Eye (tissue), 1 donor: Measurements from ENCODE around the gene DUOX2.
"Not testable (repeated sequence)": the region's sequence is repeated elsewhere in the genome, so short reads cannot be mapped to it uniquely, and the experiment has no call there.

ENCODE experiments used
- DNase-seq: peaks from one replicate; pipeline ENCODE4 v3.0.0-alpha.2; 2015

The DUOX2 gene

DNA sequence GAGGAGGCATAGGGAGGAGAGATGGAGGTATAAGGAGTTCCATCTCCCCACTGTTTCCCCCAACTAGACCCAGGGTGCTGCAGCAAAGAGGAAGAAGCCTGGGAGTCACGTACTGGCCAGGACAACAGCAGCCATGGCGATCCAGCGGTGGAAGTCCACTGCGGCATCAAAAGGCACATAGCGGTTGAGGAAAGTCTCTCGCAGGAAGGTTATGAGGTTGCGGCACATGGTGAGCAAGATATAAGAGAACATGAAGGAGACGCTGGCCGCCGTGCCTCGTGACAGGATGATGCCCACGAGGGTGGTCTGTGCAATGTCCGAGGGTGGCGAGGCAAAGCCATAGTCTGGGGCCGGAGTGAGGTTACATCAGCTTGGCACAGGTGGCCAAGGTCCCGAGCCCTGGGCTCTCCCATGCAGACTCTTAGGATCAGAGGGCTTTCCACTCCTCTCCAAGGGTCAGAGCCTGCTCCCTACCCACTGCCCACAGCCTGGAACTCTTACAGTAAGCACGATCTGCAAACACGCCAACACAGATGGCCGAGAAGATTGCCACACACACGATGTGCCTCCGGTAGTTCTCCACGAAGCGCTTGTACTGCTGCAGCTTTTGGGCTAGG lies 14.3 kb downstream of the DUOX2 start:
- no peak for DNase-seq

DNA sequence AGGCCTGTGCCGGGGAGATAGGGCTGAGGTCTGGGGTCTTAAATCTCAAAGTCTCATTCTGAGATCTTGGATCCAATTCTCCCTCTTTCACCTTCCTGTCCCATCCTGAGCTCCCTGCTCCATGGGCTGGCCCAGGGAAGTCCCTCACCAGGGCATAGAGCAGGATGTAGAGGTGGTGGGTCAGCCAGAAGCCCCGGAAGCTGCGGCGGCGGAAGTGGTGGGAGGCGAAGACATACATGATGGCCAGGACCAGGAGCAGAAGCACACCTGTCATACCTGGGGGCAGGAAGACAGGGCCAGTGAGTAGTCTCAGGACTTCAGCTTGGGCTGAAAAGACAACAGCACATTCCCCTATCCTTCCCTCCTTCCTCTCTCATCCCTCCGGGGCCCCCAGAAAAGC lies 16.5 kb downstream of the DUOX2 start:
- no peak for DNase-seq

GRCh38 chr15:45095661-45096060 lies 18.3 kb downstream of the DUOX2 start:
- no peak for DNase-seq

GRCh38 chr15:45094358-45094730 lies 19.6 kb downstream of the DUOX2 start:
- no peak for DNase-seq

- DNase-seq, result no peak
Measured at GRCh38 chr15:45093622-45094357, 20.2 kb downstream of the DUOX2 start.

- DNase-seq, result no peak
Measured at GRCh38 chr15:45093013-45093412, 21.0 kb downstream of the DUOX2 start.

- DNase-seq, result no peak
Measured at GRCh38 chr15:45091576-45091975, 22.4 kb downstream of the DUOX2 start.

DNA sequence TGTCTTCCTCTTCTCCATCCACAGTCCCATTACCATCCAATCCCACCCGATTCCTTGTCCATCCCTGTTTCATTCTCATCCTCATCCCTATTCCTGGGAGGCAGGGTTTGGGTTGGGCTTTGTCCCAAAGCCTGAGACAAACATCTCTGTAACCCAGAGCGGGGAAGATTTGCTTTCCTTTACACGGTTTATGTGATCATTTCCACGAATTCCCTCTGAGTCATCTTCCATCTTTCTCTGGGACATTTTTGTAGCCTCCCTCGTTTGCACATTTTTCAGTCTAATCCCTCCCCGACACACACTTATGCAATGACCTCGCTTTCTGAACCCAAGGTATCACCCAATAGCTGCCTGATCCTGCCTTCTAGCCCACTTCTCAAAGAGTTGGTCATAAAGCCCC lies 22.8 kb downstream of the DUOX2 start:
- DNase-seq, result no peak

GRCh38 chr15:45089712-45090373 lies 24.1 kb downstream of the DUOX2 start:
- DNase-seq, result no peak

GRCh38 chr15:45088801-45089711 lies 24.9 kb downstream of the DUOX2 start:
- DNase-seq, result no peak

- DNase-seq, result no peak
Measured at GRCh38 chr15:45087513-45087912, 26.5 kb downstream of the DUOX2 start.

DNA sequence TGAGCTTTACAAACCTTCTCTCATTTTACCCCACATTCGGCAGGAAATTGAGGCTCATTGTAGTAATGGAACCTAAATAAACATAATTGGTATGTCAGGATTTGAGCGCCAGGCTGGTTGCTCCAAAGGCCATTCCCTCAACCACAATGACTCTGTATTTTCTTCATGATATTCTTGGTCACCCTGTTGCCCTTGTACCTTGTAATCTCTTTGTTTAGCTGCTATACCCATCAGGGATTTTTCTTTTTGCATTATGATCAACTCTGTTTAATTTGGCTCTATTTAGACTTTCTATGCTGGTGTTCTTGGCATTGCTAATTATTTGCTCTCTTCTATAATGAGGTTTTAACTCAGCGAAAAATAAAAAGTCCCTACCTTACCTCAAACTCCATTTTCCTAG lies 29.8 kb downstream of the DUOX2 start:
- DNase-seq, result no peak

DNA sequence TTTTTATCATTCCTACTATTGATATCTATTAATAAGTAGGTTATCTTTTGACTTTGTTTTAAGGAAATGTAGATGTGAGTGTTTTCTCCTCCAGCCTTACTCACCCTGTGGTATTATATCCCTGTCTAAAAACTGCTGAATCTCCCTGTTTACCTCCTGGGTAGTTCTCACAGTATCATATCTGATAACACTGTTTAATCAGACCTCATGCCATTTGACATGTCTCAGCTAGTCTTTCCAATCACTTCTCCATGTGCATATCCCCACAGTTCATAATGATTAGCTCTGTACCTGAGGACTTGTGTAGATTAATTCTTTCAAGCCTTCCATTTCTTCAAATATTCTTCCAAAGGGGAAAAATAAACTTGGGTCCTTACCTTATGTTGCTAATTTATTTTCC lies 30.7 kb downstream of the DUOX2 start:
- DNase-seq, result no peak

- DNase-seq, result not testable (repeated sequence)
Measured at GRCh38 chr15:45082412-45082811, 31.6 kb downstream of the DUOX2 start.

GRCh38 chr15:45080593-45080992 lies 33.4 kb downstream of the DUOX2 start:
- not testable (repeated sequence) for DNase-seq

DNA sequence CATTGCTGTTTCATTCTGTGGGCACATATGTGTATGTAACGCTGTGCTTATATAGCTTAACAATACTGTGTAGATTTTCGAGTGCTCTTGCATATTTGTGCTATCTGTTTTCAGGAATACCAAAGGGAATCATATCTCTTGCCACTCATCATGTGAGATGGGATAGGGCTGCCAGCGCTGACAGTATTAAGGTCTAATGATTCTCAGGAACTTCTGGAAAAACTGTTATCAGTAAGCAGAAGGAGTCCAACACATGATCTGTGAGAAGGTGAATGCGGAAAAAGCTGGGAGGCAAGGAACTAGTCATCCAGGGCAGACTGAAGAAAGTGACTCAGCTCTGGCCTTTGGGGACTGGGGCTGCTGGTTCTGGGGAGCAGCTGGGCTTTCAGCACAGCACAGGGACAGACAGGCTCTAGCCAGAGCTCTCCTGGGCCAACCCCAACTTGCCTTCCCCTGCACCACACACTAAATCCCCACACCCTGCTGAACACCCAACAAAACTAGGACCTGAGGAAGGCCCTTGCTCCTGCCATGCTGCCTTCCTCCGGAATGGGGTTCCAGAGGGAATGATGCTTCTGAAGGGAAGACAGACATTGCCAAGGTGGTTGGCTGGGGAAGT lies 34.2 kb downstream of the DUOX2 start:
- DNase-seq, result not testable (repeated sequence)

DNA sequence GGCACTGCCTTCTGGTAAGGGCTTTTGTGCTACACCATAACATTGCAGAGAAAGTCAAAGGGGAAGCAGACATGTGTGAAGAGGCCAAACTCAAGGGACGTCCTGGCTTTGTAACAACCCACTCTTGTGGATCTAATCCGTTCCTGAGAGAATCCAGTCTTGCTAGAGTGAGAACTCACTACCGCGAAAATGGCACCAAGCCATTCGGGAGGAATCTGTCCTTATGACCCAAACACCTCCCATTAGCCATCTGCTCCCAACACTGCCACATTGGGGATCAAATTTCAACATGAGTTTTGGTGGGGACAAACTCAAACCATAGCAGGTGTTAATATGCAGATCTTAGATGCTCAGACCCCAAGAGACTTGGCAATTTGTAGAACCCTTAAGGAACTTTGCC lies 34.8 kb downstream of the DUOX2 start:
- DNase-seq, result peak; percentile 1

DNA sequence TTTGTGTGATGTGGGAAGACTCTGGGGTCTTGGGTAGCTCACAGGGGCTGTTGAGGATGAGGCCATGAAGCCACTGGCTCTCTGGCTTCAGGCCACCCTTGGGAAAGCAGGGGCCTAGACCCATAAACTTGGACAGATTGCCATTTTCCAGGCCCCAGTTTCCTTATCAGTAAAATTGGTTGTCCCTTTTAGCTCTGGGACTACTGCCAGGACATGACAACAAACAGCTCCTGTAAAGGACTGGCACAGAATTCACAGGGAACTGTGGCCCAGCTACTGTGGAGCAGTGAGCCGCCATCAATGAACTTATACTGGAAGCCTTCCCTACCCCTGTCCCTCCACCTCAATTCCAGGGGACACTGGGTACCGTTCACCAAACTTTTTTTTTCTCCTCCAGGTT lies 36.6 kb downstream of the DUOX2 start:
- DNase-seq, result not testable (repeated sequence)

- DNase-seq, result not testable (repeated sequence)
Measured at GRCh38 chr15:45075440-45076320, 38.3 kb downstream of the DUOX2 start.

DNA sequence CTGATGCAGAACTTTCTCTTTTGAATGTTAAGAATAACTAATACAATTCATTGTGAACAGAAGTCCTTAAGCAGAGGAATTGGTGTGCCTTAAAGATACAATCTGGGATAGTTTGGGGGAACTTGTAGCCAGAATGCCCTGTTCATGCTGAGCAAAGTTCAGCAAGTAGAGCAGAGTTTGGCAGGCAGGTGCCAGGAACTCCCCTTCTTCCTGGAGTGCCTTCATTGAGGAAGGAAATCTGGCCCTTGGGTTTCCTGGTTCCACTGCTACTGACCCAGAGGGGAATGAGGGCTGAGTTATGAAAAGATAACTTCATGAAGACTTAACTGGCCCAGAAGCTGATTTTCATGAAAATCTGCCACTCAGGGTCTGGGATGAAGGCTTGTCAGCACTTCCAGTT lies 40.4 kb downstream of the DUOX2 start:
- not testable (repeated sequence) for DNase-seq

- DNase-seq, result not testable (repeated sequence)
Measured at GRCh38 chr15:45069942-45070360, 44.0 kb downstream of the DUOX2 start.

GRCh38 chr15:45064386-45064785 lies 49.6 kb downstream of the DUOX2 start:
- no peak for DNase-seq
